Nucleus accumbens (tissue), 56 donors: Measurements from ENCODE around the gene TMEM132D.

Experiments
- DNase-seq, 56 donors: peaks; one replicate each; lab custom pipeline; 2025; lab: John Stamatoyannopoulos, UW

Gene TMEM132D

DNA sequence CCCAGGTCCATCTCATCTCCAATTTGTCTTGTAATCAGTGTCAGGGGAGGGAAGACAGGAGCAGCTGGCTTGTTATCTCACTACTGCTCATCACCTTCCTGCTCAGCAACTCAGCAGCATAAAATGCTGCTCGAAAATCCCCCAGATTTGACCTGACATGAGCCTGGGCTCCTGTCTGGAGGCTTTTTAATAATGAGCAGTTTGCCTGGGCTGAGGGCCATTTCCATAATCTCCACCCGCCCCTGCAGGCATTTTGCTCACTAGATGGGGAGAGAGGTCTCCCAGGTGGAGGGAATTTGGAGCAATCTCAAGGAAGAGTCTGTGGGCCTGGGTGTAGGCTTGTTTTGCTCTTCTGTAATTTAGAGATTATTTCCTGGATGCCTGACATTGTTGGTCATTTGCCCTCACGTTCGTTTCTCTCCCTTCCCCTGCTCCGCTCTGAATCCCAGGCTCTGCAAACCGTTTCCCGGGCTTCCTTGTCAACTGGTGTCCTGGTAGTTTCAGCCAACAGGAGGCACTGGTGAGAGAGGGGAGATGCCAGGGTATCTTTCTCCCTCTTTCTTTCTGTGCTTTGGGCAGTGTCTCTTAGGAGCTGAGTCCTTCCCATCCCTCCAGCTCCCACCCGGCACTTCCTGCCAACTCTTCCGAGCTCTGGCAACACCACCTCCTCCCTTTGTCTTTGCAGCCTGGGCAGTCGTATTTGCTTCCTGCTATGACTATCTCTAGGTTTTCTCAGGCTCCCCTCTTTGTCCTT lies 751.3 kb downstream of the TMEM132D start:
- DNase-seq, result no peak

DNA sequence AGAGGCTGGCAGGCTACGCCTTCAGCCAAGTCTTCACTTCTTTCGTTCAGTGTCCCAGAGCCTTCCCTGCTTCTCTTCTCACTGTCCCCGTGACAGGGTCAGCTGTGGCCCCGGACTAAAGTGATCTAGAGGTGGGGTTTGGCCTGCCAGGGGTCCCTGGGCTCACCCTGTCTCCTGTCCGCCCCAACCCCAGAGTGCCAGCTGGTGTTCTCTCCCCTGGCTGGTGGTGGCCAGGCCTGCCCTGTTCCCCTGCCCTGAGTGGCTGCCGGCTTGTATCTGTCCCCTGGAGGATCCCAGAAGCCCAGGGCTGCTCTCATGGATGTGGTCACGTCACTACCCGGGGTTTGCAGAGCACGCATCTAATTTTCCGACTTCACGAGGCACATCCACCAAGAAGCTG lies 753.1 kb downstream of the TMEM132D start:
- DNase-seq, result no peak

- DNase-seq, result peak in 4 of 56 donors; percentile 2 to 7 (median 4)
Observed at GRCh38 chr12:129145381-129145780, 758.4 kb downstream of the TMEM132D start.

DNA sequence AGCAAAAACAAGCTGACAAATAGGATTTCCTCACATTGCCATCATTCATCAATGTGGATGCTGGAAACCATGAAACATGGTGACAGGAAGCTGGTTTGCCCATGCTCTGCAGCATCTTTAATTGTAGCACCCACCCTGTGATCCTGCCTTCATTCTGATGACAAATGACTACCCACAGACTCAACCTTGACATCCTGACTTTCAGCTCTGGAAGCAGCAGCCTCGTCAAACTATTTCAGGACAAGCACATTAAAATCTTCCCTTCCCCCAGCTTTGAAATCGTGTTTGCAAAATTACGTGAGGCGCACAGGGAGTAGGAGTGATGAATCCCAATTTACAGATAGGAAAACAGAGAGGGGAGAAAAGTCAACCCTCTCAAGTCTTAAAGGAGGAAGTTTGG lies 765.0 kb downstream of the TMEM132D start:
- peak in 2 of 56 donors; percentile 8 to 13 for DNase-seq

DNA sequence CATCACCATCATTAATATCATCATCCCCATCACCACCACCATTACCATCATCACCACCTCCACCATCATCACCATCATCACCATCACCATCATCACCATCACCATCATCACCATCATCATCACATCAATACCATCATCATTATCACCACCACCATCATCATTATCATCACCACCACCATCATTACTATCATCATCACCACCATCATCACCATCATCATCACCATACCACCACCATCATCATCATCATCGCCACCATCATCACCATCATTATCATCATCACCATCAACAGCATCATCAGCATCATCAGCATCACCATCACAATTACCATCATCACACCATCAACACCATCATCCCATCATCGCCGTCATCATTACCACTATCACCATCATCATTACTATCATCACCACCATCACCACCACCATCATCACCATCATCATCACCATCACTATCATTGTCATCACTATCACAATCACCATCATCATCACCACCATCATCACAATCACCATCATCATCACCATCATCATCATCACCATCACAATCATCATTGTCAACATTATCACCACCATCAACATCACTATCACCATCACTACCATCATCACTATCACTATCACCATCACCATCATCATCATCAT lies 767.0 kb downstream of the TMEM132D start:
- DNase-seq, result no peak

DNA sequence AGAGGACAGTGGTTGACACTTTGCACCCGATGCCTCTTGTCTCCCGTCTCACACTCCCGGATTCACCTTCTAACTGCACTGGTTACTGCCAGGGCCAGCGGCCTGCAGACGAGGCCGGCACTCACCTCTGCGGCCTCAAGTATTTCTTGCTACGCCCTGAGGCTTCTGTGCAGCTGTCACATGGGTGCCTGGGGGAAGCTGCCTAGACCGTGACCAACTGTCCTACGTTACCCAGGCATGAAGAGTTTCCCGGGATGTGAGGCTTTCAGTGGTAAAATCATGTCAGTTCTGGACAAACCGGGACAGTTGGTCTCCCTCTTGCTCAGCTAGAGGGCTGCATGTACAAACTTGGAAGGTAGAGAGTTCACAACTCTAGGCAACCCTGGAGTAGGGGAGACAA lies 776.1 kb downstream of the TMEM132D start:
- DNase-seq, result no peak

GRCh38 chr12:129127211-129127610 lies 776.6 kb downstream of the TMEM132D start:
- DNase-seq, result no peak

- DNase-seq, result no peak
Observed at GRCh38 chr12:129119537-129119936, 784.3 kb downstream of the TMEM132D start.

- no peak for DNase-seq
Observed at GRCh38 chr12:129115558-129115957, 788.3 kb downstream of the TMEM132D start.

- no peak for DNase-seq
Observed at GRCh38 chr12:129110575-129110974, 793.2 kb downstream of the TMEM132D start.

- DNase-seq, result no peak
Observed at GRCh38 chr12:129109174-129110001, 794.4 kb downstream of the TMEM132D start.

GRCh38 chr12:129106772-129107171 lies 797.1 kb downstream of the TMEM132D start:
- no peak for DNase-seq

- no peak for DNase-seq
Observed at GRCh38 chr12:129103231-129103630, 800.6 kb downstream of the TMEM132D start.

DNA sequence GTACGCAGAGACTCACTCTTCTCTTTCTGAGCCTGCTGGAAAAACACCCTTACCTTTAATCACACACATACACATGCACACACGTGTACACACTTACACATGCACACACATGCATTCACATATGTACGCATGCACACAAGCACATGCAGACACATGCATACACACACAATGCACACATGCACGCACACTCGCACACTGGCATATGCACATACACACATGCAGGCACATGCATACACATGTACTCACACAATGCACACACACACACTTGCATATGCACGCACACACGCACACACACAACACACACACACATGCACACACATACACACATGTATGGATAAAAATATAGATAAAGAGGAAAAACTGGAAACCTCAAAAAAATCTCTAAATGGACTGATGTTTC lies 801.6 kb downstream of the TMEM132D start:
- DNase-seq, result peak in 2 of 56 donors; percentile 0 to 3

DNA sequence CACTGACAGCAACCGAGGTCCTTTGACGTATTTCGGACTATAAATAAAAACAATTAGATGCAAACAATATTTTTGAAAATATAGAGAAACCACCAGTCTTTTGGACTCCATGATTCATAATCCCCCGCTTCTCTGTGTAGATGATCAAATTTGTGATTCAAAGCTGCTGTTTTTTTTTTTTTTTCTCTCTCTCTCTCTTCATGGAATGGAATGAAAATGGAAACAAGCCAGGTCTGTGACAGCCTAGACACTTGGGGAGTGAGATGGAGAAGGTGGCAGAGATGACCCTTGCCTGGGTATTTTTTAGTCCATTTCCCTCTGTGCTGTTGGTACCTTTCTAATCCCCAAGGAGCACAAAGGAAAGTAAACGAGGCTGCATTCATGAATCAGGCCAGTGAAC lies 802.0 kb downstream of the TMEM132D start:
- peak in 1 of 56 donors; percentile 1 for DNase-seq

DNA sequence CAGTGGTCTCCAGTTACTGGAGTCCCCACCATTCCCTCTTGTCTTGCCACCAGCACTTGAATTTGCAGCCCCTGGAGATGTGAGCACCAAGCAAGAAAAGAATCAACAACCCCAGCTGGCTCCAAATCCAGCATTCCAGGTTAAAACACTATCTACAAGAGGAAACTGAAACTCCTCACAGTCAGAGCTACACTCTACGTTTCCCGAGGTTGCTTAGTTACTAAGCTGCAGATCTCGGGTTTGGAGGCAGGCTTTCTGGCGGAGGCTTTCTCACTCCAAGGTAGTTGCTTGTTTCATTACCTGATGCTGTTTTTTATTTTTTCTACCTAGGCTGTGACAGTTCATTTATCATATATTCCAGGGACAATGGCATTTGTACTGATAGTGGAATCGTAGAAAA lies 802.4 kb downstream of the TMEM132D start:
- peak in 22 of 56 donors; percentile 5 to 61 (median 26) for DNase-seq

DNA sequence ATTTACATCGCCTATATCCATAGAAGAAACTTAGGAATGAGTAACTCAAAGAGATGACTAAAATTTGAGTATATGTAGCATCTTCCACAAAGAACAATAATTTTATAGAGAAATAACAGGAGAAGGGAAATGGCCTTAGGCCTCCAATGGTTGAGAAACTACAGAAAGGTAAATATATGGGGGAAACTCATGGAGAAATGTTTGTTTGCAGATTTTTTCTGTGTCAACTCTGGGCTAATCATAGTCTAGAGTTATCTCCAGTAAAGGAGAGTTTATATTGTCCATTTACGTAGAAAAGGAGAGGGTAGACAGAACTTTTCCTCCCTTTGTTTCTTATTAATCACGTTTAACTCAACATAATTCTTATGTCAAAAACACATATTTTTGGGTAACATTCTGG lies 806.4 kb downstream of the TMEM132D start:
- no peak for DNase-seq

DNA sequence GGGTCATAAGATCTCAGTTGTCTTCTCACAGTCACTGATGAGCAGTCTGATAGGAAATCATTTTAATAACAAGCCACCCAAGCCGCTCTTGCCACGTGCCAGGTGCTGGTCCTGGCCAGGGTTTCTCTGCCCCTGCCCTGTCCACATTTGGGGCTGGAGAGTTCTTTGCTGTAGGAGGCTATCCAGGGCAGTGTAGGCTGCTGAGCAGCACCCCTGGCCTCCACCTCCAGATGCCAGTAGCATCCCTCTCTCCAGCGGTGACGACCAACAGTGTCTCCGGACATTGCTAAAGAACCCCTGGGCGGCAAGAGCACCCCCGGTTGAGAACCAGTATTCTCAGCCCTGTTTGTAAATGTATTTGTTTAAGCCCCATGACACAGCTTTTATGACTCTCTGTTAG lies 806.9 kb downstream of the TMEM132D start:
- DNase-seq, result no peak

GRCh38 chr12:129096184-129096583 lies 807.6 kb downstream of the TMEM132D start:
- no peak for DNase-seq

DNA sequence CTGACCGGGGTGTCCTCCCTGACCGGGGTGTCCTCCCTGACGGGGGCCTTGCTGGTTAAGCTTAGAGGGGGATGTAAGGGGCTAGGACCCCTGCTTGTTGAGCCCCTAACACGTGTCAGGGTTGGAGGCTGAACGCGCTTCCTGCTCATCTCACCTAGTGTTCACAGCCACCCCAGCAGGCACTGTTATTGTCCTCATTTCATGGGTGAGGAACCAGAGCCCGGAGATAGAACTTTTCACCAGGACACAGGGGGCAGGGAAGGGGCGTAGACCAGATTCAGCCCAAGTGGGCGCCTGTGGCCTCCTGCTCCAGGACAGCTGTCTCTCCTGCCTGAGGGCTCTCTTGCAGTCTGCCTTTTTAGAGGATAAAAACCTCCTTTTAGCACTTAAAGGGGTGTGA lies 814.2 kb downstream of the TMEM132D start:
- no peak for DNase-seq
